Neural crest cell (in vitro differentiated cells): ENCODE measurements around the gene STKLD1. TPM values are rescaled to one million over a fixed set of nuclear protein-coding genes. Genes with fewer than 3 reads are reported as not detected.

ENCODE experiments used
- DNase-seq: peaks from one replicate; pipeline ENCODE4 v3.0.0; 2021; ENCODE audit warnings: low read depth, mixed read lengths, low spot score
- H3K27ac Mint-ChIP-seq: one replicate; pipeline ENCODE4 v1.8.0; 2021; ENCODE audit warnings: mild to moderate bottlenecking, mixed read lengths; ENCODE audit not compliant: unreplicated experiment
- H3K27me3 Mint-ChIP-seq: 2 replicates; pipeline ENCODE4 v1.8.0; 2021; ENCODE audit warnings: low read depth, mild to moderate bottlenecking, mixed read lengths
- H3K36me3 Mint-ChIP-seq: 2 replicates; pipeline ENCODE4 v1.8.0; 2021; ENCODE audit warnings: low read depth, mild to moderate bottlenecking, mixed read lengths
- H3K4me1 Mint-ChIP-seq: 2 replicates; pipeline ENCODE4 v1.8.0; 2021; ENCODE audit warnings: mixed read lengths
- H3K4me3 Mint-ChIP-seq: one replicate; pipeline ENCODE4 v1.8.0; 2021; ENCODE audit warnings: mild to moderate bottlenecking, mixed read lengths
- H3K9me3 Mint-ChIP-seq: 2 replicates; pipeline ENCODE4 v1.8.0; 2021; ENCODE audit warnings: mixed read lengths
- CTCF ChIP-seq: fragments of 200-600 bp; sonication (generic); conservative IDR thresholded peaks from 2 replicates; pipeline ENCODE4 v1.5.0; 2021; ENCODE audit warnings: antibody characterized with exemption, mild to moderate bottlenecking
- total RNA-seq: library from RNA; stranded (reverse); gene quantifications from 2 replicates; pipeline ENCODE4 v1.2.1, GENCODE V29; 2021

STKLD1 gene
- total RNA-seq, 1 donor from 2014 or later, result 2.9 TPM

GRCh38 chr9:133433351-133433843 lies 57.2 kb downstream of the STKLD1 start:
- H3K4me1 Mint-ChIP-seq, result no peaks in the 10 kb centered on the region
- peaks cover 16% of the 10 kb centered on the region for H3K27me3 Mint-ChIP-seq
- no peaks in the 10 kb centered on the region for H3K9me3 Mint-ChIP-seq
- no peak overlapping the region for H3K4me3 Mint-ChIP-seq
- no peak overlapping the region for H3K27ac Mint-ChIP-seq
- no peak for DNase-seq
- no peaks in the 10 kb centered on the region for H3K36me3 Mint-ChIP-seq
- no peak for TF ChIP-seq CTCF

- H3K4me1 Mint-ChIP-seq, result no peaks in the 10 kb centered on the region
- DNase-seq, result no peak
These were observed 60.5 kb downstream of the STKLD1 start for GRCh38 chr9:133436681-133437080.

GRCh38 chr9:133437753-133438531 lies 61.8 kb downstream of the STKLD1 start:
- no peak for TF ChIP-seq CTCF
- H3K4me1 Mint-ChIP-seq, result no peaks in the 10 kb centered on the region
- H3K4me3 Mint-ChIP-seq, result no peak overlapping the region

More at GRCh38 chr9:133436681-133437080, 60.5 kb downstream of the STKLD1 start:
- Mint-ChIP-seq H3K36me3 (no peaks in the 10 kb centered on the region), H3K27me3 (no peaks in the 10 kb centered on the region), H3K4me3 (no peak overlapping the region), H3K9me3 (no peaks in the 10 kb centered on the region), H3K27ac (no peak overlapping the region)
- TF ChIP-seq CTCF, result no peak

GRCh38 chr9:133439337-133439736 lies 63.2 kb downstream of the STKLD1 start:
- Mint-ChIP-seq H3K9me3 (no peaks in the 10 kb centered on the region), H3K4me1 (no peaks in the 10 kb centered on the region)
- no peak for TF ChIP-seq CTCF

More at GRCh38 chr9:133437753-133438531, 61.8 kb downstream of the STKLD1 start:
- Mint-ChIP-seq H3K36me3 (no peaks in the 10 kb centered on the region), H3K27ac (no peak overlapping the region), H3K27me3 (no peaks in the 10 kb centered on the region), H3K9me3 (no peaks in the 10 kb centered on the region)
- DNase-seq, result no peak

GRCh38 chr9:133440874-133441273 lies 64.7 kb downstream of the STKLD1 start:
- Mint-ChIP-seq H3K4me3 (no peak overlapping the region), H3K4me1 (no peaks in the 10 kb centered on the region), H3K36me3 (no peaks in the 10 kb centered on the region), H3K9me3 (no peaks in the 10 kb centered on the region), H3K27ac (no peak overlapping the region), H3K27me3 (no peaks in the 10 kb centered on the region)
- DNase-seq, result no peak
- TF ChIP-seq CTCF, result no peak

More at GRCh38 chr9:133439337-133439736, 63.2 kb downstream of the STKLD1 start:
- no peaks in the 10 kb centered on the region for H3K27me3 Mint-ChIP-seq
- no peaks in the 10 kb centered on the region for H3K36me3 Mint-ChIP-seq
- no peak for DNase-seq
- H3K4me3 Mint-ChIP-seq, result no peak overlapping the region
- no peak overlapping the region for H3K27ac Mint-ChIP-seq
